ENCODE measurements around the gene ZMYND12. TPM values are rescaled to one million over a fixed set of nuclear protein-coding genes. Genes with fewer than 3 reads are reported as not detected.
"Not testable (repeated sequence)": the region's sequence is repeated elsewhere in the genome, so short reads cannot be mapped to it uniquely, and the experiment has no call there.

The ZMYND12 gene
- 1 to 10 TPM in 3 of 7 donors, under 1 TPM in 3, not detected in 1; 0.46 to 4.3 (median 0.88) TPM for total RNA-seq
- 1 to 10 TPM; 1.5 to 2.1 (median 1.5) TPM for polyA plus RNA-seq
- long read RNA-seq, donor 1, result 0 reads
- long read RNA-seq, donor 2, result 0 reads

GRCh38 chr1:42456010-42456753, at the start of gene ZMYND12, which contains the start of gene PPCS:
Gene ZMYND12 (minus strand): TSS chr1:42456022. CDS start chr1:42455997, 25 bp downstream.
Gene PPCS (plus strand): TSS chr1:42456543. CDS start chr1:42456566, 23 bp downstream.
- peaks cover 0 to 40% (median 32%) of the 10 kb centered on the region in 6 donors for H3K36me3 ChIP-seq
- H3K27ac ChIP-seq, result peak within 1 kb of the TSS; percentile 92 to 98 (median 96)
- no peaks in the 10 kb centered on the region for H3K9me3 ChIP-seq
- 0 to 1% (median 1%) methylated on average over 30 to 66 of the region's 66 CpGs for WGBS, 5 donors
- peak within 1 kb of the TSS; percentile 70 to 98 (median 86) for H3K4me3 ChIP-seq
- peak; percentile 97 for DNase-seq
- TF ChIP-seq CTCF (IDR thresholded peaks at IDR 0.05 in 8 of 11, conservative IDR thresholded peaks at IDR 0.05 in 3 of 11) (peak in 8 of 11 experiments; percentile 15 to 64 (median 56)), POLR2A (IDR thresholded peaks at IDR 0.05) (peak; percentile 9 to 84 (median 53)), POLR2AphosphoS5 (IDR thresholded peaks at IDR 0.05) (peak; percentile 90 to 96 (median 90))
- intact Hi-C loops (cut with DNase I; ENCODE audit: low total_unique reads), result no loop called here
- H3K4me1 ChIP-seq, result peaks cover 24 to 54% (median 32%) of the 10 kb centered on the region in 6 donors
- H3K27me3 ChIP-seq (replicated peaks in 1 of 7), result no peaks in the 10 kb centered on the region

GRCh38 chr1:42504535-42505128, 48.8 kb upstream of the ZMYND12 start:
- WGBS, 5 donors, result 88 to 96% (median 91%) methylated on average over 2 of the region's 2 CpGs
- no peak overlapping the region for H3K4me3 ChIP-seq
- H3K4me1 ChIP-seq, result no peaks in the 10 kb centered on the region
- TF ChIP-seq POLR2A (IDR thresholded peaks at IDR 0.05) (no peak), CTCF (IDR thresholded peaks at IDR 0.05 in 8 of 11, conservative IDR thresholded peaks at IDR 0.05 in 3 of 11) (no peak), POLR2AphosphoS5 (IDR thresholded peaks at IDR 0.05) (no peak)
- H3K27ac ChIP-seq, result no peak overlapping the region
- no peaks in the 10 kb centered on the region for H3K27me3 ChIP-seq (replicated peaks in 1 of 7)
- no peak for DNase-seq
- peaks cover 12 to 78% (median 69%) of the 10 kb centered on the region in 8 donors for H3K9me3 ChIP-seq
- H3K36me3 ChIP-seq, result peaks cover 0 to 90% (median under 1%) of the 10 kb centered on the region in 6 donors
- intact Hi-C loops (cut with DNase I; ENCODE audit: low total_unique reads), result no loop called here

GRCh38 chr1:42502031-42502430, 46.2 kb upstream of the ZMYND12 start:
- 87 to 98% (median 95%) methylated on average over 7 to 11 of the region's 11 CpGs for WGBS, 5 donors
- DNase-seq; intact Hi-C loops (cut with DNase I; ENCODE audit: low total_unique reads): not testable (repeated sequence)

GRCh38 chr1:42490237-42490636, 34.4 kb upstream of the ZMYND12 start:
- Histone ChIP-seq H3K4me1 (no peaks in the 10 kb centered on the region), H3K27me3 (replicated peaks in 1 of 7) (no peaks in the 10 kb centered on the region), H3K27ac (no peak overlapping the region), H3K9me3 (peaks cover 0 to 11% (median 3%) of the 10 kb centered on the region in 8 donors), H3K36me3 (peaks cover 0 to 22% (median 0%) of the 10 kb centered on the region in 6 donors), H3K4me3 (no peak overlapping the region)
- no peak for DNase-seq
- TF ChIP-seq CTCF (IDR thresholded peaks at IDR 0.05 in 8 of 11, conservative IDR thresholded peaks at IDR 0.05 in 3 of 11), result no peak
- no peak for TF ChIP-seq POLR2A (IDR thresholded peaks at IDR 0.05)
- no peak for TF ChIP-seq POLR2AphosphoS5 (IDR thresholded peaks at IDR 0.05)
- 93 to 99% (median 97%) methylated on average over 3 of the region's 3 CpGs for WGBS, 5 donors
- intact Hi-C loops (cut with DNase I; ENCODE audit: low total_unique reads), result no loop called here

More at GRCh38 chr1:42502031-42502430, 46.2 kb upstream of the ZMYND12 start:
- Histone ChIP-seq H3K9me3 (peaks cover 9 to 52% (median 44%) of the 10 kb centered on the region in 8 donors), H3K36me3 (peaks cover 0 to 86% (median 1%) of the 10 kb centered on the region in 6 donors)
- not testable (repeated sequence) for H3K27me3 ChIP-seq (replicated peaks in 1 of 7); H3K27ac ChIP-seq; H3K4me3 ChIP-seq; H3K4me1 ChIP-seq

All from spleen (tissue), 13 donors.